Esophagus (tissue), 2 donors: ENCODE data around the gene AHNAK. TPM values are rescaled to one million over a fixed set of nuclear protein-coding genes. Genes with fewer than 3 reads are reported as not detected.

Source experiments
- H3K27ac ChIP-seq, 2 donors: one replicate each; pipeline ENCODE4 v1.5.1; 2013; ENCODE audit warnings: low read depth in 2 of 2, mild to moderate bottlenecking in 2 of 2, inconsistent platforms in 1 of 2, low read length in 1 of 2, moderate library complexity in 1 of 2
- H3K27me3 ChIP-seq, 2 donors: one replicate each; pipeline ENCODE4 v1.6.1; 2013; ENCODE audit warnings: low read length in 2 of 2, control low read depth in 1 of 2, mild to moderate bottlenecking in 1 of 2; ENCODE audit not compliant: insufficient read depth in 2 of 2, control insufficient read depth in 1 of 2
- H3K36me3 ChIP-seq, 2 donors: one replicate each; pipeline ENCODE4 v1.6.1; 2013; ENCODE audit warnings: low read length in 1 of 2; ENCODE audit not compliant: control insufficient read depth in 2 of 2, insufficient read depth in 2 of 2
- H3K4me1 ChIP-seq, 2 donors: one replicate each; pipeline ENCODE4 v1.6.1; 2013; ENCODE audit warnings: low read length in 1 of 2; ENCODE audit not compliant: control insufficient read depth in 2 of 2, insufficient read depth in 2 of 2
- H3K4me3 ChIP-seq, 2 donors: one replicate each; pipeline ENCODE4 v1.5.1; 2013; ENCODE audit warnings: low read length in 2 of 2, mild to moderate bottlenecking in 2 of 2, low read depth in 1 of 2, moderate library complexity in 1 of 2
- H3K9me3 ChIP-seq, 2 donors: one replicate each; pipeline ENCODE4 v1.6.1; 2013; ENCODE audit warnings: mild to moderate bottlenecking in 2 of 2, low read depth in 1 of 2, low read length in 1 of 2, moderate library complexity in 1 of 2; ENCODE audit not compliant: control insufficient read depth in 2 of 2, insufficient read depth in 1 of 2
- WGBS, 2 donors: extraction: QIAGEN DNeasy Blood & Tissue Kit; methylation state at CpG; one replicate each; pipeline ENCODE4 v1.1.7; 2013; 5-methylcytosine and 5-hydroxymethylcytosine counted together
- polyA plus RNA-seq, 2 donors: library from polyadenylated mRNA; stranded (reverse); fragments of 200-250 nt; gene quantifications; one replicate each; pipeline ENCODE4 v1.2.3, GENCODE V29; 2013
- donor health status: healthy with polysubstance abuse.
- donor health status: Bipolar disorder and iron deficiency.

Gene AHNAK
- polyA plus RNA-seq, 2 donors: 168 to 195 TPM

GRCh38 chr11:62433904-62434276 is 112.7 kb downstream of the AHNAK start:
- H3K27ac ChIP-seq: peak overlapping the region; percentile 65 to 66
- H3K4me1 ChIP-seq: no peaks in the 10 kb centered on the region
- no peak overlapping the region for H3K4me3 ChIP-seq
- H3K27me3 ChIP-seq: no peaks in the 10 kb centered on the region
- 59 to 63% methylated on average over 6 of the region's 6 CpGs for WGBS, 2 donors
- H3K9me3 ChIP-seq: no peaks in the 10 kb centered on the region
- H3K36me3 ChIP-seq: no peaks in the 10 kb centered on the region

- Histone ChIP-seq H3K9me3 (no peaks in the 10 kb centered on the region), H3K4me3 (no peak overlapping the region), H3K36me3 (no peaks in the 10 kb centered on the region), H3K27ac (peak overlapping the region; percentile 12 to 56), H3K4me1 (no peaks in the 10 kb centered on the region), H3K27me3 (no peaks in the 10 kb centered on the region)
- 58 to 66% methylated on average over 16 of the region's 16 CpGs for WGBS, 2 donors
Observed at GRCh38 chr11:62433141-62433903, 113.3 kb downstream of the AHNAK start.

- Histone ChIP-seq H3K4me3 (no peak overlapping the region), H3K4me1 (no peaks in the 10 kb centered on the region), H3K36me3 (no peaks in the 10 kb centered on the region), H3K27ac (no peak overlapping the region), H3K27me3 (no peaks in the 10 kb centered on the region), H3K9me3 (no peaks in the 10 kb centered on the region)
- WGBS, 2 donors: 66 to 80% methylated on average over 9 of the region's 9 CpGs
Observed at GRCh38 chr11:62432695-62433094, 113.9 kb downstream of the AHNAK start.

- H3K9me3 ChIP-seq: no peaks in the 10 kb centered on the region
- no peaks in the 10 kb centered on the region for H3K4me1 ChIP-seq
- 41 to 57% methylated on average over 11 of the region's 11 CpGs for WGBS, 2 donors
- no peak overlapping the region for H3K27ac ChIP-seq
- H3K36me3 ChIP-seq: no peaks in the 10 kb centered on the region
- no peaks in the 10 kb centered on the region for H3K27me3 ChIP-seq
- H3K4me3 ChIP-seq: no peak overlapping the region
Observed at GRCh38 chr11:62431171-62431901, 115.3 kb downstream of the AHNAK start.

GRCh38 chr11:62430425-62430824 is 116.2 kb downstream of the AHNAK start:
- no peak overlapping the region for H3K4me3 ChIP-seq
- no peaks in the 10 kb centered on the region for H3K27me3 ChIP-seq
- WGBS, 2 donors: 71 to 76% methylated on average over 3 of the region's 3 CpGs
- no peak overlapping the region for H3K27ac ChIP-seq
- H3K36me3 ChIP-seq: no peaks in the 10 kb centered on the region
- H3K4me1 ChIP-seq: no peaks in the 10 kb centered on the region
- H3K9me3 ChIP-seq: no peaks in the 10 kb centered on the region

GRCh38 chr11:62428871-62429560 is 117.6 kb downstream of the AHNAK start:
- Histone ChIP-seq H3K36me3 (no peaks in the 10 kb centered on the region), H3K27ac (peak overlapping the region in 1 of 2 donors; percentile 1), H3K4me3 (no peak overlapping the region), H3K27me3 (no peaks in the 10 kb centered on the region), H3K4me1 (peaks cover 0 to 2% of the 10 kb centered on the region in 2 donors), H3K9me3 (no peaks in the 10 kb centered on the region)
- WGBS, 2 donors: 85 to 90% methylated on average over 8 of the region's 8 CpGs

- H3K27ac ChIP-seq: peak overlapping the region in 1 of 2 donors; percentile 16
- WGBS, 2 donors: 48 to 56% methylated on average over 6 of the region's 6 CpGs
- no peak overlapping the region for H3K4me3 ChIP-seq
- H3K4me1 ChIP-seq: peaks cover 0 to 2% of the 10 kb centered on the region in 2 donors
- no peaks in the 10 kb centered on the region for H3K36me3 ChIP-seq
- no peaks in the 10 kb centered on the region for H3K27me3 ChIP-seq
- no peaks in the 10 kb centered on the region for H3K9me3 ChIP-seq
Observed at GRCh38 chr11:62427630-62428233, 118.9 kb downstream of the AHNAK start.

GRCh38 chr11:62423012-62423411 is 123.6 kb downstream of the AHNAK start:
- H3K27me3 ChIP-seq: no peaks in the 10 kb centered on the region
- no peaks in the 10 kb centered on the region for H3K9me3 ChIP-seq
- H3K4me1 ChIP-seq: peaks cover 2 to 8% of the 10 kb centered on the region in 2 donors
- H3K4me3 ChIP-seq: no peak overlapping the region
- H3K27ac ChIP-seq: no peak overlapping the region
- WGBS, 2 donors: 81 to 85% methylated on average over 4 of the region's 4 CpGs
- H3K36me3 ChIP-seq: no peaks in the 10 kb centered on the region

- peaks cover 2 to 8% of the 10 kb centered on the region in 2 donors for H3K4me1 ChIP-seq
- 67 to 68% methylated on average over 7 of the region's 7 CpGs for WGBS, 2 donors
- H3K36me3 ChIP-seq: no peaks in the 10 kb centered on the region
- no peak overlapping the region for H3K4me3 ChIP-seq
- H3K27me3 ChIP-seq: no peaks in the 10 kb centered on the region
- no peaks in the 10 kb centered on the region for H3K9me3 ChIP-seq
- H3K27ac ChIP-seq: no peak overlapping the region
Observed at GRCh38 chr11:62421996-62422395, 124.6 kb downstream of the AHNAK start.
